ENCODE data around the gene PTPRG. TPM values are rescaled to one million over a fixed set of nuclear protein-coding genes. Genes with fewer than 3 reads are reported as not detected.

Gene PTPRG
- total RNA-seq, 2 donors from 2014 or later = 33.9 to 39.2 TPM

DNA sequence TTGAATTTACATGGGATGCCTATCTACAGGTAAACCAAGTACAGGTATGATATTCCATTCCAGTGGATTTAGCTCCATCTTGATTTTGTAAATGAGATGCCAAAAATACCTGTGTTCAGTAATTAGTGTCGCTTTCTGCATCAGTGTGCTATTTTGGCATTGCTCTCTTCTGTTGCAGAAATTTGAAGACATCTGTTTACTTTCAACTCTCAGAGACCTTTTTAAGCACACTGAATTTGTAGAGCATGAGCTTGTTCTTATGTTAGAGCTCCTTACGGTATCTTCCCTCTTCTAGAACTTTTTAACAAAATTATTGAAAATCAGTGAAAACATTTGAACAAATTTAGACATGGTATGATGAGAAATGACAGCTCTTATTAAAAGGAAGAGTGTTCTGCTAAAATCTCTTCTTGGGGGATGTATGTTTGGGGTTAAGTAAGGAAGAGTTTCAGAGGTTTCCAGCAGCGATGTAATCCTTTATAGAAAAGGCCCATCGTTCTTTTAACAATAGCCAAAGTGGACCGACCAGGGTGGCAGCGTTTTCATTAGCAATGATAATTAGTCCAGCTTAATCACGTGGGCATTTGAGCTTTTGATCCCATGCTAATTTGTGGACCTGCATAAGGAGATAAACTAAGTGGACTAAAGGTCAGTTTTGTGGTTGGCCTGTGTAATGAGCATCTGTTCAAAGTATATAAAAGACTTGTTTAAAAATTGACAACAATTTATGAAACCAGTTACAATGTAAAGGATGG, 385.4 kb downstream of the PTPRG start:
- no peak overlapping the region for H3K4me3 ChIP-seq
- peaks cover 0 to 41% of the 10 kb centered on the region in 2 donors for H3K4me1 ChIP-seq
- TF ChIP-seq, protein P1, sequence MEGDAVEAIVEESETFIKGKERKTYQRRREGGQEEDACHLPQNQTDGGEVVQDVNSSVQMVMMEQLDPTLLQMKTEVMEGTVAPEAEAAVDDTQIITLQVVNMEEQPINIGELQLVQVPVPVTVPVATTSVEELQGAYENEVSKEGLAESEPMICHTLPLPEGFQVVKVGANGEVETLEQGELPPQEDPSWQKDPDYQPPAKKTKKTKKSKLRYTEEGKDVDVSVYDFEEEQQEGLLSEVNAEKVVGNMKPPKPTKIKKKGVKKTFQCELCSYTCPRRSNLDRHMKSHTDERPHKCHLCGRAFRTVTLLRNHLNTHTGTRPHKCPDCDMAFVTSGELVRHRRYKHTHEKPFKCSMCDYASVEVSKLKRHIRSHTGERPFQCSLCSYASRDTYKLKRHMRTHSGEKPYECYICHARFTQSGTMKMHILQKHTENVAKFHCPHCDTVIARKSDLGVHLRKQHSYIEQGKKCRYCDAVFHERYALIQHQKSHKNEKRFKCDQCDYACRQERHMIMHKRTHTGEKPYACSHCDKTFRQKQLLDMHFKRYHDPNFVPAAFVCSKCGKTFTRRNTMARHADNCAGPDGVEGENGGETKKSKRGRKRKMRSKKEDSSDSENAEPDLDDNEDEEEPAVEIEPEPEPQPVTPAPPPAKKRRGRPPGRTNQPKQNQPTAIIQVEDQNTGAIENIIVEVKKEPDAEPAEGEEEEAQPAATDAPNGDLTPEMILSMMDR (IDR thresholded peaks at IDR 0.05) = no peak
- H3K27me3 ChIP-seq = no peaks in the 10 kb centered on the region
- no peaks in the 10 kb centered on the region for H3K36me3 ChIP-seq
- H3K9me3 ChIP-seq = no peaks in the 10 kb centered on the region
- H3K27ac ChIP-seq = no peak overlapping the region
- no peak for DNase-seq (ENCODE audit: low spot score)

DNA sequence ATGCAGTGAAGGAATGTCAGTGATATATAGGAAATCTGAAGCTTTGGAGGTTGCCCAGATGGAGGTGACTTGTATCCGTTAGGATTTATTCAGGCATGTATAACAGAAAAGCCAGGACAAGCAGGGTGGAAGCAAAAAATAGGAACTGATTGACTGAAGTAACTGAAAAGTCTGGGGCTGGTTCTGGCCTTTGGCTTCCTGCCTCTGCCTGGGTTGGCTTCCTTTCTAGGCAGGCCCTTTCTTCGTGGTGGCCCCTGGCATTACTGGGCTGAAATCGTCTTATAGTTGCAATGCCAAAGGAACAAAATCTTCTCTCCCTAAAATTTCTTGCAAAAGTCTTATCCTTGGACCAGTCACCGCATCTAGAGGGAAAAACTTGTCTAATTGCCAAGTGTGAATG, 386.1 kb downstream of the PTPRG start:
- Histone ChIP-seq H3K27me3 (no peaks in the 10 kb centered on the region), H3K4me1 (peaks cover 0 to 41% of the 10 kb centered on the region in 2 donors), H3K9me3 (no peaks in the 10 kb centered on the region), H3K27ac (no peak overlapping the region), H3K36me3 (no peaks in the 10 kb centered on the region), H3K4me3 (no peak overlapping the region)
- DNase-seq (ENCODE audit: low spot score) = no peak
- TF ChIP-seq, protein P1 (IDR thresholded peaks at IDR 0.05) = no peak

DNA sequence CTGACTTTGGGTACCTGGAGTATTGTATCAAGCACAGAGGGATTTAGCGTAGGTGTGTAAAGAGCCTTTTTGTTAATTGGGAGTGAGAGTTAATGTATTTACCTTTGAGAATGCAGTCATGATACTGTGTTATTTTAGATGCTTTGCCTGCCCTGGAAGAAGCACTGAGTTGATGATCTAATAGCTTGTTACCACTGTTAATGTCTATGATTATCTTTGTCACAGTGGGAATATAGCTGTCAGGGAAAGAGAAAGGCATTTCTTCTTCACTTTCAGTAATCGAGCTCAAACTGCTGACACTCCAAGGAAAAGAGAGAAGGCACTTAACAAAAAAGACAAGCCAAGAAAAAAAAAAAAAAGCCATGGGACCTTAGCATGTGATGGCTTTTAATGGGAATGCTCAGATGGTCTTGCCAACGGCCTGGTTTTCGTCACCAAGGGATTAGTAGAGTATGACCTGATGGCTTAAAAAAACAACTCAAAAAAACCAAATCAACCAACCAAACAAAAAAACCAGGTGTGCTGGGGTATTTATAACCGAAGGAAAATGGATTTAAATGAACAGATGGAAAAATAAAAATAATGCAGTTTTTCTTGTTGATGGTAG, 387.4 kb downstream of the PTPRG start:
- Histone ChIP-seq H3K4me1 (peaks cover 0 to 50% of the 10 kb centered on the region in 2 donors), H3K4me3 (no peak overlapping the region), H3K27me3 (no peaks in the 10 kb centered on the region), H3K27ac (no peak overlapping the region), H3K9me3 (no peaks in the 10 kb centered on the region), H3K36me3 (no peaks in the 10 kb centered on the region)
- TF ChIP-seq, protein P1 (IDR thresholded peaks at IDR 0.05) = no peak
- no peak for DNase-seq (ENCODE audit: low spot score)

DNA sequence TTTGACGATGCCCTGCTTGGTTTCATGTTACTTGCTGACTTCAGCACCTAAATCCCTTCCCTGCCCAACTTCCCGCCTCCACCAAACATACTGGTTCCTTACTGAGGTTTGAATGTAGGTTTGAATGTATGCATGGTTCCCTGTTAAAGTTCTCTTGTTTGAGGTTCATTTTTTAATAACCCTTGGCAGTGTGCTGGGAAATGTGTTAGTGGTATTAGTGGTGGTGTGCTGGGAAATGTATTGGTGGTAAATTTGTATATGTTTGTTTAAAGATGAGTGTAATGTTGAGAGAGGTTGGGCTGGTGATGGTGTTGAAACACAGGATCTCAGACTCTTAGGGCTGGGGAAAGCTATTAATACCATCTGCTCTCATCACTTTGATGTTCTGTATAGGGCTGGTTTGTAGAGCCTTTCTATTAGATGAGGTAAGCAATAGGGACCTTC, 392.7 kb downstream of the PTPRG start:
- no peak for DNase-seq (ENCODE audit: low spot score)

DNA sequence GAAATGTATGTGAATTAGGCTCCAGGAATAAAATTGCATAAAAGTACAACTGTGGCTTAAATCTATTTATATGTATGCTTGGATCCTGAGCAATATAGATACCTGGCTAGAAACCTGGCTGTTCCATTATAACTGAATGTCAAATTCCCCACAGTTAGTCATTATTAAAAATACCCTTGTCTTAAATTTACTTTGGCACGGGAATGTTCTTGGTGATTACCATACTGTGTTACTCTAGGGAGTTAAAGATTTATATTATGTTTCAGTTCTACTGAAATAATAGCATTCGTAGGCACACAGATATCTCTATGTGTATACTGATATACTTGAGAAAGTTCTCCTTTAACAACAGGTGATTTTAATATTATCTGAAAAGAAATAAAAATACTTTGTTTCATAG, 394.1 kb downstream of the PTPRG start:
- Histone ChIP-seq H3K36me3 (no peaks in the 10 kb centered on the region), H3K27me3 (no peaks in the 10 kb centered on the region), H3K27ac (no peak overlapping the region), H3K4me1 (peaks cover 0 to 36% of the 10 kb centered on the region in 2 donors), H3K4me3 (no peak overlapping the region), H3K9me3 (no peaks in the 10 kb centered on the region)
- no peak for DNase-seq (ENCODE audit: low spot score)
- TF ChIP-seq, protein P1 (IDR thresholded peaks at IDR 0.05) = no peak

More for the DNA sequence above, 392.7 kb downstream of the PTPRG start:
- H3K4me3 ChIP-seq = no peak overlapping the region
- no peaks in the 10 kb centered on the region for H3K9me3 ChIP-seq
- H3K27ac ChIP-seq = no peak overlapping the region
- TF ChIP-seq, protein P1 (IDR thresholded peaks at IDR 0.05) = no peak
- H3K36me3 ChIP-seq = no peaks in the 10 kb centered on the region
- no peaks in the 10 kb centered on the region for H3K27me3 ChIP-seq
- peaks cover 0 to 44% of the 10 kb centered on the region in 2 donors for H3K4me1 ChIP-seq
